SK-N-SH (cell line): ENCODE measurements around the gene ILF3.

ENCODE experiments used
- CHD2 ChIP-seq: fragments of 150-350 bp; IDR thresholded peaks from 2 replicates; pipeline ENCODE4 v1.6.1; 2018; ENCODE audit warnings: low read length; ENCODE audit not compliant: partially characterized antibody
- CTCF ChIP-seq: fragments of 200-600 bp; sonication (generic); IDR thresholded peaks from 2 replicates; pipeline ENCODE4 v1.6.1; 2017; ENCODE audit warnings: antibody characterized with exemption, mild to moderate bottlenecking, moderate library complexity
- EP300 ChIP-seq, 2 experiments: IDR thresholded peaks; 2 replicates each; pipeline versions ENCODE4 v1.4.0 to v1.6.1; 2012; ENCODE audit warnings: borderline replicate concordance in 1 of 2, low read depth in 1 of 2, low read length in 1 of 2
- EZH2phosphoT487 ChIP-seq: fragments of 200-600 bp; sonication (generic); IDR thresholded peaks from 2 replicates; pipeline ENCODE4 v1.6.1; 2017; ENCODE audit warnings: low read depth, mixed run types, mild to moderate bottlenecking, antibody characterized with exemption, moderate library complexity, borderline replicate concordance
- FOXM1 ChIP-seq: IDR thresholded peaks from 2 replicates; pipeline ENCODE4 v1.4.0; 2012; ENCODE audit warnings: low read depth, mild to moderate bottlenecking
- GABPA ChIP-seq: IDR thresholded peaks from 2 replicates; pipeline ENCODE4 v1.4.0; 2012; ENCODE audit warnings: low read depth, mild to moderate bottlenecking
- JUND ChIP-seq: IDR thresholded peaks from 2 replicates; pipeline ENCODE4 v1.4.0; 2012
- MAX ChIP-seq: IDR thresholded peaks from 2 replicates; pipeline ENCODE4 v1.4.0; 2012; ENCODE audit warnings: low read depth
- RAD21 ChIP-seq: IDR thresholded peaks from 2 replicates; pipeline ENCODE4 v1.6.1; 2012; ENCODE audit warnings: mild to moderate bottlenecking, low read length
- REST ChIP-seq: IDR thresholded peaks from 2 replicates; pipeline ENCODE4 v1.6.1; 2012; ENCODE audit warnings: mild to moderate bottlenecking, low read depth, low read length, moderate library complexity
- SIN3A ChIP-seq: IDR thresholded peaks from 2 replicates; pipeline ENCODE4 v1.6.1; 2012; ENCODE audit warnings: low read depth, mild to moderate bottlenecking, low read length, moderate library complexity, borderline replicate concordance
- TCF12 ChIP-seq: IDR thresholded peaks from 2 replicates; pipeline ENCODE4 v1.4.0; 2012
- USF2 ChIP-seq: fragments of 150-350 bp; IDR thresholded peaks from 2 replicates; pipeline ENCODE4 v1.6.1; 2017; ENCODE audit warnings: antibody characterized with exemption, low read length, low read depth, borderline replicate concordance

- TF ChIP-seq EP300 (IDR thresholded peaks at IDR 0.05; ENCODE audit: borderline replicate concordance in 1 of 2, low read depth in 1 of 2, low read length in 1 of 2) (no peak), CTCF (no peak), USF2 (no peak), SIN3A (no peak), MAX (no peak), CHD2 (no peak), EZH2phosphoT487 (no peak), REST (no peak), TCF12 (no peak), RAD21 (no peak), GABPA (no peak), FOXM1 (no peak), JUND (no peak)
Observed at GRCh38 chr19:10707440-10707839, 53.3 kb downstream of the ILF3 start.
